ENCODE data around the gene SCN4B. TPM values are rescaled to one million over a fixed set of nuclear protein-coding genes. Genes with fewer than 3 reads are reported as not detected.

The SCN4B gene
- total RNA-seq, 1 donor from 2014 or later = 1.1 TPM

DNA sequence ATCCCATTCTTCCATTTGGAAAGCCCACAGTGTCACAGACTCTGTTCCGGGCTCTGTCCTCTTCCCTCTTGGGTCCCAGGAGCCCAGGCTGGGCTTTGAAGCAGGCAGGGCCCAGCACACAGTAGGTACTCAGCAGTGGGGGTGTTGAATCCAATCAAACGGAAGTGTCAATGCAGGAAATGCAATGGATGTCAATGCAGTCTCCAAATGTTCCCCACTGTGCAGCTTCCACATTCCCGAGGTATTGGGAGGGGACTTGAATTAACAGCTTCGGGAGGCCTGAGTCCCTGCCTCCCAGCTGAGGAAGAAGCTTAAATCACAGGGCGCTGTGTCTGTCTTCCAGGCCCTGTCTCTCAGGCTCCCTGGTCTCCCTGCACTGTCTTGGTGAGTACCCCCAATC lies 44.1 kb downstream of the SCN4B start:
- Histone ChIP-seq H3K9me3 (no peaks in the 10 kb centered on the region), H3K27me3 (no peaks in the 10 kb centered on the region), H3K36me3 (no peaks in the 10 kb centered on the region), H3K4me3 (no peak overlapping the region), H3K4me1 (no peaks in the 10 kb centered on the region), H3K27ac (no peak overlapping the region)
- DNase-seq (ENCODE audit: low spot score in 2 of 2) = no peak
- TF ChIP-seq, protein P1, sequence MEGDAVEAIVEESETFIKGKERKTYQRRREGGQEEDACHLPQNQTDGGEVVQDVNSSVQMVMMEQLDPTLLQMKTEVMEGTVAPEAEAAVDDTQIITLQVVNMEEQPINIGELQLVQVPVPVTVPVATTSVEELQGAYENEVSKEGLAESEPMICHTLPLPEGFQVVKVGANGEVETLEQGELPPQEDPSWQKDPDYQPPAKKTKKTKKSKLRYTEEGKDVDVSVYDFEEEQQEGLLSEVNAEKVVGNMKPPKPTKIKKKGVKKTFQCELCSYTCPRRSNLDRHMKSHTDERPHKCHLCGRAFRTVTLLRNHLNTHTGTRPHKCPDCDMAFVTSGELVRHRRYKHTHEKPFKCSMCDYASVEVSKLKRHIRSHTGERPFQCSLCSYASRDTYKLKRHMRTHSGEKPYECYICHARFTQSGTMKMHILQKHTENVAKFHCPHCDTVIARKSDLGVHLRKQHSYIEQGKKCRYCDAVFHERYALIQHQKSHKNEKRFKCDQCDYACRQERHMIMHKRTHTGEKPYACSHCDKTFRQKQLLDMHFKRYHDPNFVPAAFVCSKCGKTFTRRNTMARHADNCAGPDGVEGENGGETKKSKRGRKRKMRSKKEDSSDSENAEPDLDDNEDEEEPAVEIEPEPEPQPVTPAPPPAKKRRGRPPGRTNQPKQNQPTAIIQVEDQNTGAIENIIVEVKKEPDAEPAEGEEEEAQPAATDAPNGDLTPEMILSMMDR (IDR thresholded peaks at IDR 0.05) = no peak
- intact Hi-C loops (cut with DNase I) = no loop called here

DNA sequence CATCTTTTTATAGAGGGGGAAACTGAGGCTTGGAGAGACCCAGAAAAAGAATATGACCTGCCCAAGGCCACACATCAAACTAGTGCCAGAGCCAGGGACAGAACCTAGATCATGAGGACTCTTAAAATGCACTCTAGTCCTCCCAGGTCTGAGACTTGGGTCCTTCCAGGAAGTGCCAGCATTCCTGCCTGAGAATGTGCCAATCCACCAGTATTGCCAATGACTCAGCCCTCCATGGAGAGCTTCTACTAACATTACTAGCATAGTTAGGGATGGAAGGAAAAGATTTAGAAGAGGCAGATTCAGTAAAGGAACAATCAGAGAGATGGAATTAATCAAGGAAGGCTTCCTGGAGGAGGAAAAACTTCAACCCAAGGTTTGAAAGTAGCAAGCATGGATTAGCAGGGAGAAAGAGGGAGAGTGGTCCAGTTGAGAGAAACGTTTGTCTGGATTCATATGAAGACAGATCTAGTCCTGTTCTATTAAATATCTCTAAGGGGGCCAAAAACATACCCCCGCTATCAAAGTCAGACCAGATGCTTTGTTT lies 45.8 kb downstream of the SCN4B start:
- intact Hi-C loops (cut with DNase I) = no loop called here

DNA sequence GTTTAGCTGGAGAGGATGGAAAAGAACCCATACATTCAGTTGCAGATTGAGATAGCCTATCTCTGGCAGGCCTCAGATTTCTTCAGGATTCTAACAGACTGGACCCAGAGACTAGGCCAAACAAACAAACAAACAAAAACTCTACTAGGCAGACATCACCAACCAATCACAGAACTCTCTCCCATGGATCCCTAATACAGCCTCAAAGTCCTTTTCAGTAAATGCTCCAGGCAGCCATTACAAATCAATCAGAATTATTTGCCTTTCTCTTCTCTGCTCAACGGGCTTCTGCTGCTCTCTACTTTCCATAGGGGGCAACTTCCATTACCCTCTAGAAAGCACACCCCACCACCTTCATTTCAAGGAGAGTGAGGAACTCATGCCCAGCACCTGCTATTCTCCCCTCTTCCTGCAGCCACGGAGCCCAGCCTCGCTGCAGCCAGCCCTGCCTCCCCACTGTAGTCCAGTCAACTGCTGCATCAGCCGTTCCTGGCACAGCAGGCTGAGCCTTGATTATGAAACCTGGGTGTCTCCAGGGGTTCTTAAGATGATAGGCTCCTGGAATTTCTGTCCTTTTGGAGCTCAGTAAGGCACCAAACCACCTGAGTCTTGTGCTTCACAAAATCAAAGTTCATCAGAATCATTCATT lies 46.8 kb downstream of the SCN4B start:
- no peaks in the 10 kb centered on the region for H3K27me3 ChIP-seq
- intact Hi-C loops (cut with DNase I) = no loop called here
- H3K9me3 ChIP-seq = no peaks in the 10 kb centered on the region
- DNase-seq (ENCODE audit: low spot score in 2 of 2) = no peak
- H3K36me3 ChIP-seq = no peaks in the 10 kb centered on the region
- H3K4me1 ChIP-seq = no peaks in the 10 kb centered on the region
- TF ChIP-seq, protein P1 (IDR thresholded peaks at IDR 0.05) = no peak
- no peak overlapping the region for H3K27ac ChIP-seq
- no peak overlapping the region for H3K4me3 ChIP-seq

More for the DNA sequence above, 45.8 kb downstream of the SCN4B start:
- no peak overlapping the region for H3K4me3 ChIP-seq
- no peak overlapping the region for H3K27ac ChIP-seq
- H3K9me3 ChIP-seq = no peaks in the 10 kb centered on the region
- TF ChIP-seq, protein P1 (IDR thresholded peaks at IDR 0.05) = no peak
- no peaks in the 10 kb centered on the region for H3K36me3 ChIP-seq
- H3K27me3 ChIP-seq = no peaks in the 10 kb centered on the region
- no peak for DNase-seq (ENCODE audit: low spot score in 2 of 2)
- no peaks in the 10 kb centered on the region for H3K4me1 ChIP-seq

DNA sequence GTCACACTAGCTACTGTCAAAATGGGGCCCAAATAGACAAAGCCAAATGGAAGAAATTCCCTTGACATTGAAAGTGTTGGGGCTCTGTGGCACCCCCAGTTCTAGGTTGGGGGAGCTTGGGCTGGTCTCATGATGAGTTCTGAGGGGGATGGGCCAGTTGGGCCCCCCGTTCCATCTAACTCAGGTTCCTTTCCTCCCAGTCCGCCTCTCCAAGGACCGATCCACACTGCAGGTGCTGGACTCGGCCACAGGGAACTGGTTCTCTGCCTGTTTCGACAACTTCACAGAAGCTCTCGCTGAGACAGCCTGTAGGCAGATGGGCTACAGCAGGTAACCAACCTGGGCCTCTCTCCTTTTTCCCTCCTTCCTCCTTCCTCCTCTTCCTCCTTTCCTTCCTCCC lies 48.1 kb downstream of the SCN4B start:
- H3K36me3 ChIP-seq = no peaks in the 10 kb centered on the region
- H3K9me3 ChIP-seq = no peaks in the 10 kb centered on the region
- intact Hi-C loops (cut with DNase I) = no loop called here
- H3K27ac ChIP-seq = no peak overlapping the region
- DNase-seq (ENCODE audit: low spot score in 2 of 2) = no peak
- no peak overlapping the region for H3K4me3 ChIP-seq
- no peaks in the 10 kb centered on the region for H3K27me3 ChIP-seq
- H3K4me1 ChIP-seq = no peaks in the 10 kb centered on the region
- TF ChIP-seq, protein P1 (IDR thresholded peaks at IDR 0.05) = no peak

- H3K4me3 ChIP-seq = no peak overlapping the region
Observed at GRCh38 chr11:118102721-118103261, 49.8 kb downstream of the SCN4B start.

More at GRCh38 chr11:118102721-118103261, 49.8 kb downstream of the SCN4B start:
- no peaks in the 10 kb centered on the region for H3K27me3 ChIP-seq
- no peak overlapping the region for H3K27ac ChIP-seq
- H3K36me3 ChIP-seq = no peaks in the 10 kb centered on the region
- TF ChIP-seq, protein P1 (IDR thresholded peaks at IDR 0.05) = no peak
- intact Hi-C loops (cut with DNase I) = no loop called here
- DNase-seq (ENCODE audit: low spot score in 2 of 2) = no peak
- H3K4me1 ChIP-seq = no peaks in the 10 kb centered on the region
- H3K9me3 ChIP-seq = no peaks in the 10 kb centered on the region
